GM06990 (cell line): ENCODE results near the gene SNX3.

Experiments used
- DNase-seq: peaks from one replicate; pipeline ENCODE4 v3.0.0-alpha.2; 2011; ENCODE audit not compliant: insufficient read length; ENCODE audit errors: extremely low read depth
- H3K27me3 ChIP-seq: replicated peaks from 2 replicates; pipeline ENCODE4 v1.6.0; 2011; ENCODE audit warnings: low read length; ENCODE audit not compliant: control insufficient read depth, insufficient read depth
- H3K36me3 ChIP-seq: 2 replicates; pipeline ENCODE4 v1.5.1; 2011; ENCODE audit warnings: low read length; ENCODE audit not compliant: control insufficient read depth, insufficient read depth
- H3K4me3 ChIP-seq: replicated peaks from 2 replicates; pipeline ENCODE4 v1.5.1; 2011; ENCODE audit warnings: low read depth, mild to moderate bottlenecking, control low read depth, low read length
- CTCF ChIP-seq: IDR thresholded peaks from 2 replicates; pipeline ENCODE4 v1.5.1; 2011; ENCODE audit warnings: low read length, control low read depth, mild to moderate bottlenecking, inconsistent platforms; ENCODE audit not compliant: insufficient read depth, poor library complexity, severe bottlenecking

Gene SNX3

GRCh38 chr6:108243836-108244235 is 17.0 kb downstream of the SNX3 start:
- peaks cover 2% of the 10 kb centered on the region for H3K36me3 ChIP-seq
- no peaks in the 10 kb centered on the region for H3K27me3 ChIP-seq
- no peak overlapping the region for H3K4me3 ChIP-seq
- no peak for TF ChIP-seq CTCF
- no peak for DNase-seq

GRCh38 chr6:108242721-108243120 is 18.1 kb downstream of the SNX3 start:
- DNase-seq: no peak
- no peak for TF ChIP-seq CTCF
- H3K36me3 ChIP-seq: peaks cover 2% of the 10 kb centered on the region
- no peaks in the 10 kb centered on the region for H3K27me3 ChIP-seq
- no peak overlapping the region for H3K4me3 ChIP-seq

- no peak for TF ChIP-seq CTCF
- DNase-seq: no peak
- H3K4me3 ChIP-seq: no peak overlapping the region
- no peaks in the 10 kb centered on the region for H3K27me3 ChIP-seq
- H3K36me3 ChIP-seq: peaks cover 4% of the 10 kb centered on the region
Observed at GRCh38 chr6:108242259-108242658, 18.6 kb downstream of the SNX3 start.

- H3K36me3 ChIP-seq: peaks cover 4% of the 10 kb centered on the region
- DNase-seq: no peak
- no peaks in the 10 kb centered on the region for H3K27me3 ChIP-seq
- no peak for TF ChIP-seq CTCF
- no peak overlapping the region for H3K4me3 ChIP-seq
Observed at GRCh38 chr6:108238322-108238721, 22.5 kb downstream of the SNX3 start.

- no peaks in the 10 kb centered on the region for H3K27me3 ChIP-seq
- no peak for DNase-seq
- no peak overlapping the region for H3K4me3 ChIP-seq
- no peak for TF ChIP-seq CTCF
- H3K36me3 ChIP-seq: peaks cover 4% of the 10 kb centered on the region
Observed at GRCh38 chr6:108236791-108237190, 24.0 kb downstream of the SNX3 start.

- Histone ChIP-seq H3K36me3 (peaks cover 2% of the 10 kb centered on the region), H3K4me3 (no peak overlapping the region), H3K27me3 (no peaks in the 10 kb centered on the region)
- TF ChIP-seq CTCF: no peak
- no peak for DNase-seq
Observed at GRCh38 chr6:108235127-108235526, 25.7 kb downstream of the SNX3 start.
